Lung (tissue), 12 donors: ENCODE measurements around the gene ZNF25. TPM values are rescaled to one million over a fixed set of nuclear protein-coding genes. Genes with fewer than 3 reads are reported as not detected.
"Not testable (repeated sequence)": the region's sequence is repeated elsewhere in the genome, so short reads cannot be mapped to it uniquely, and the experiment has no call there.

ENCODE experiments used
- ATAC-seq: fragments of 200-7000 bp; cut with Tn5 transposase; one replicate; pipeline ENCODE4 v1.9.1; 2020; ENCODE audit warnings: moderate number of reproducible peaks; ENCODE audit not compliant: insufficient read depth, low FRiP score
- DNase-seq, 3 donors: peaks; one replicate each; pipeline ENCODE4 v3.0.0-alpha.2; 2013 to 2017
- H3K27ac ChIP-seq, 2 donors: one replicate each; pipeline ENCODE4 v1.5.1; 2013; ENCODE audit warnings: mild to moderate bottlenecking in 2 of 2, moderate library complexity in 2 of 2, control low read depth in 1 of 2, inconsistent platforms in 1 of 2, low read depth in 1 of 2, low read length in 1 of 2
- H3K27me3 ChIP-seq, 3 donors: one replicate each; pipeline ENCODE4 v1.5.1; 2013; ENCODE audit warnings: low read length in 2 of 3; ENCODE audit not compliant: control insufficient read depth in 3 of 3, insufficient read depth in 3 of 3
- H3K36me3 ChIP-seq, 4 donors: one replicate each; pipeline ENCODE4 v1.5.1; 2013; ENCODE audit warnings: low read length in 4 of 4, mild to moderate bottlenecking in 1 of 4, moderate library complexity in 1 of 4; ENCODE audit not compliant: control insufficient read depth in 4 of 4, insufficient read depth in 4 of 4
- H3K4me1 ChIP-seq, 5 donors: one replicate each; pipeline ENCODE4 v1.5.1; 2013; ENCODE audit warnings: low read length in 5 of 5, mild to moderate bottlenecking in 2 of 5, moderate library complexity in 1 of 5; ENCODE audit not compliant: control insufficient read depth in 5 of 5, insufficient read depth in 5 of 5
- H3K4me3 ChIP-seq: one replicate; pipeline ENCODE4 v1.5.1; 2013; ENCODE audit warnings: mild to moderate bottlenecking, control low read depth, moderate library complexity
- H3K9ac ChIP-seq, 2 donors: one replicate each; pipeline ENCODE4 v1.5.1; 2013; ENCODE audit warnings: low read length in 2 of 2, control low read depth in 1 of 2; ENCODE audit not compliant: insufficient read depth in 1 of 2
- H3K9me3 ChIP-seq, 4 donors: one replicate each; pipeline ENCODE4 v1.5.1; 2013; ENCODE audit warnings: low read length in 3 of 4, mild to moderate bottlenecking in 1 of 4, moderate library complexity in 1 of 4; ENCODE audit not compliant: control insufficient read depth in 4 of 4, insufficient read depth in 3 of 4
- WGBS, 2 donors: extraction: QIAGEN DNeasy Blood & Tissue Kit; methylation state at CpG; one replicate each; pipeline ENCODE4 v1.1.7; 2013; 5-methylcytosine and 5-hydroxymethylcytosine counted together
- polyA plus RNA-seq, 2 donors: library from polyadenylated mRNA; stranded (reverse); fragments of 200-250 nt; gene quantifications; one replicate each; pipeline ENCODE4 v1.2.1, GENCODE V29; 2013
- total RNA-seq, 2 donors: library from RNA; depleted of rRNA in 1 of 2; stranded (reverse); fragments of >200 nt in 1 of 2; gene quantifications; one replicate each; pipeline ENCODE4 v1.2.1, GENCODE V29; 2014 to 2021
- TF ChIP-seq, protein P1 (sequence below): IDR thresholded peaks from 2 replicates; pipeline ENCODE4 v1.5.1; 2012; ENCODE audit warnings: mild to moderate bottlenecking; ENCODE audit errors: control extremely low read depth, extremely low read depth
- donor health status: control.
- donor health status: control.
- donor health status: Bipolar disorder and iron deficiency.
- donor health status: healthy.
- donor health status: DM: yes; HTN: yes; CAD: no.

The ZNF25 gene
- total and polyA plus RNA-seq, 4 donors = 4.7 to 20.1 (median 6.8) TPM

DNA sequence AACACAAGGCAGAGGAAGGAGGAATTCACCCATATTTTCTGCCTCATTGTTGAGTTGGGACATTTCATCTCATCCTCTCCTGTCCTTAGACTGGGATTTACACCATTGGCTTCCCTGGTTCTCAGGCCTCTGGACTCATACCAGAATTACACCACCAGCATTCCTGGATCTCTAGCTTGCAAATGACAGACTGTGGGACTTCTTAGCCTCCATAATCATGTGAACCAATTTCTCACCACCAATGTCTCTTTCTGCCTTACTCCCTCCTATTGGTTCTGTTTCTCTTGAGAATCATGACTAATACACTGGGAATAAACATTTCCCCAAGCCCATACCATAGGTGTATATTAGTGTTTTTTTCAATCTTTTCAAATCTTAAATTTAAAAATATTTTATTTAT, 31.1 kb upstream of the ZNF25 start:
- Histone ChIP-seq H3K27me3 (no peaks in the 10 kb centered on the region), H3K9me3 (no peaks in the 10 kb centered on the region), H3K4me1 (peaks cover 0 to 7% (median 0%) of the 10 kb centered on the region in 5 donors), H3K9ac (no peak overlapping the region), H3K27ac (no peak overlapping the region), H3K4me3 (no peak overlapping the region), H3K36me3 (peaks cover 0 to 2% (median 0%) of the 10 kb centered on the region in 4 donors)
- no peak for ATAC-seq
- DNase-seq = no peak
- TF ChIP-seq, protein P1, sequence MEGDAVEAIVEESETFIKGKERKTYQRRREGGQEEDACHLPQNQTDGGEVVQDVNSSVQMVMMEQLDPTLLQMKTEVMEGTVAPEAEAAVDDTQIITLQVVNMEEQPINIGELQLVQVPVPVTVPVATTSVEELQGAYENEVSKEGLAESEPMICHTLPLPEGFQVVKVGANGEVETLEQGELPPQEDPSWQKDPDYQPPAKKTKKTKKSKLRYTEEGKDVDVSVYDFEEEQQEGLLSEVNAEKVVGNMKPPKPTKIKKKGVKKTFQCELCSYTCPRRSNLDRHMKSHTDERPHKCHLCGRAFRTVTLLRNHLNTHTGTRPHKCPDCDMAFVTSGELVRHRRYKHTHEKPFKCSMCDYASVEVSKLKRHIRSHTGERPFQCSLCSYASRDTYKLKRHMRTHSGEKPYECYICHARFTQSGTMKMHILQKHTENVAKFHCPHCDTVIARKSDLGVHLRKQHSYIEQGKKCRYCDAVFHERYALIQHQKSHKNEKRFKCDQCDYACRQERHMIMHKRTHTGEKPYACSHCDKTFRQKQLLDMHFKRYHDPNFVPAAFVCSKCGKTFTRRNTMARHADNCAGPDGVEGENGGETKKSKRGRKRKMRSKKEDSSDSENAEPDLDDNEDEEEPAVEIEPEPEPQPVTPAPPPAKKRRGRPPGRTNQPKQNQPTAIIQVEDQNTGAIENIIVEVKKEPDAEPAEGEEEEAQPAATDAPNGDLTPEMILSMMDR = no peak

DNA sequence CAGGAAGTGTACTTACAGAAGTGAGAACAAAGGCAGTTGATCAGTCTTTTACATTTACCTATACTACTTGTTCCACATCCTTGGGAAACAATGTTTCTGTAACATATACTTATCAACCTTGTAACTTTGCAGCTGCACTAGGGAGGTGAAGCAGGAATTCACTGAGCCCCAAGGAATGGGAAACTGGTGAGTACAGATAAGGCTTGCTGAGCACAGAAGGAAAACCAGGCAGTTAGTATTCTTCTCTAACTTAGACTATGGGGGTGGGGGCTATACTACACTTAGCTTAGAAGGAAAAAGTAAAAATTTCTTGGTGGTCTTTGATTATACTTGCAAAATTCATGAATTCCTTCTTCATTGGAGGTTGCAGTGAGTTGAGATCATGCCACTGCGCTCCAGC, 27.1 kb upstream of the ZNF25 start:
- ATAC-seq (no peak), DNase-seq (no peak)
- Histone ChIP-seq H3K9ac (no peak overlapping the region), H3K27ac (no peak overlapping the region), H3K36me3 (no peaks in the 10 kb centered on the region), H3K27me3 (no peaks in the 10 kb centered on the region), H3K4me1 (no peaks in the 10 kb centered on the region), H3K4me3 (no peak overlapping the region), H3K9me3 (no peaks in the 10 kb centered on the region)
- 93 to 100% methylated on average over 1 of the region's 1 CpG for WGBS, 2 donors
- TF ChIP-seq, protein P1 = no peak

DNA sequence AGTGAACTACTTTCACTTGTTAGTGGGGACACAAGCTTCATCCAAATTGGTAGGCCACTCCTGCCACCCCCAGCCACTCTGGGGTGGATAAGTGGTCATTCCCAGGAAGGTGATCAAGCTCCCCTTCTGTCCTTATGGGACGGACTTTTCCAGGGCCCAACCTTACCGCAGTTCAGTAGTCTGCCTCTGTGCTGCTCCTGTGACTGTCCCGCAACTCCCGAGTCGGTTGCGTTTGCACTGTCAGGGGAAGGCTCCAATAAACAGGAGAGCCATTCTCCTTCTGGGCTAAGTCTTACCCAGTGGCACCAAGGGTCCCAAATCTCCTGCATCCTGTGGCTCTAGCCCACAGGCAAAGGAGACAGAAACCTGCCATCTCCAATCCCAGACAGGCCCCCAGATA, 26.6 kb upstream of the ZNF25 start:
- H3K27ac ChIP-seq = no peak overlapping the region
- ATAC-seq = no peak
- no peaks in the 10 kb centered on the region for H3K27me3 ChIP-seq
- no peak overlapping the region for H3K9ac ChIP-seq
- no peak for DNase-seq
- no peaks in the 10 kb centered on the region for H3K9me3 ChIP-seq
- no peaks in the 10 kb centered on the region for H3K4me1 ChIP-seq
- no peak overlapping the region for H3K4me3 ChIP-seq
- H3K36me3 ChIP-seq = no peaks in the 10 kb centered on the region
- 95 to 97% methylated on average over 6 of the region's 6 CpGs for WGBS, 2 donors
- TF ChIP-seq, protein P1 = no peak

DNA sequence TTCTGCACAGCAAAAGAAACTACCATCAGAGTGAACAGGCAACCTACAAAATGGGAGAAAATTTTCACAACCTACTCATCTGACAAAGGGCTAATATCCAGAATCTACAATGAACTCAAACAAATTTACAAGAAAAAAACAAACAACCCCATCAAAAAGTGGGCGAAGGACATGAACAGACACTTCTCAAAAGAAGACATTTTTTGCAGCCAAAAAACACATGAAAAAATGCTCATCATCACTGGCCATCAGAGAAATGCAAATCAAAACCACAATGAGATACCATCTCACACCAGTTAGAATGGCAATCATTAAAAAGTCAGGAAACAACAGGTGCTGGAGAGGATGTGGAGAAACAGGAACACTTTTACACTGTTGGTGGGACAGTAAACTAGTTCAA, 24.0 kb upstream of the ZNF25 start:
- H3K9ac ChIP-seq, H3K9me3 ChIP-seq, H3K36me3 ChIP-seq, ATAC-seq, DNase-seq, H3K4me3 ChIP-seq, H3K27ac ChIP-seq, H3K4me1 ChIP-seq, H3K27me3 ChIP-seq: not testable (repeated sequence)
- WGBS, 2 donors = 92 to 93% methylated on average over 1 of the region's 1 CpG

DNA sequence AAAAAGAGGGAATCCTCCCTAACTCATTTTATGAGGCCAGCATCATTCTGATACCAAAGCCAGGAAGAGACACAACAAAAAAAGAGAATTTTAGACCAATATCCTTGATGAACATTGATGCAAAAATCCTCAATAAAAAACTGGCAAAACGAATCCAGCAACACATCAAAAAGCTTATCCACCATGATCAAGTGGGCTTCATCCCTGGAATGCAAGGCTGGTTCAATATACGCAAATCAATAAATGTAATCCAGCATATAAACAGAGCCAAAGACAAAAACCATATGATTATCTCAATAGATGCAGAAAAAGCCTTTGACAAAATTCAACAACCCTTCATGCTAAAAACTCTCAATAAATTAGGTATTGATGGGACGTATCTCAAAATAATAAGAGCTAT, 22.5 kb upstream of the ZNF25 start:
- DNase-seq, ATAC-seq, H3K27me3 ChIP-seq, H3K27ac ChIP-seq, H3K4me1 ChIP-seq, H3K9me3 ChIP-seq, H3K4me3 ChIP-seq, H3K36me3 ChIP-seq, H3K9ac ChIP-seq: not testable (repeated sequence)
- WGBS, 2 donors = 65 to 76% methylated on average over 2 of the region's 3 CpGs
